Central memory CD8-positive, alpha-beta T cell (primary cell): ENCODE measurements around the gene LAMA2.

ENCODE experiments used
- ATAC-seq: fragments of 150-1000 bp; cut with Tn5 transposase; replicated peaks from 2 replicates; pipeline ENCODE4 v1.10.0; 2022; ENCODE audit warnings: mild to moderate bottlenecking, moderate FRiP score, moderate number of reproducible peaks; ENCODE audit not compliant: poor library complexity, severe bottlenecking; ENCODE audit errors: extremely low read depth
- DNase-seq, 2 donors: peaks; one replicate each; pipeline ENCODE4 v3.0.0; 2021; ENCODE audit warnings: low spot score in 2 of 2
- H3K27ac Mint-ChIP-seq: one replicate; pipeline ENCODE4 v1.8.0; 2022; ENCODE audit warnings: low read depth, mild to moderate bottlenecking, moderate library complexity, mixed read lengths
- H3K27me3 Mint-ChIP-seq: one replicate; pipeline ENCODE4 v1.8.0; 2022; ENCODE audit warnings: mixed read lengths
- H3K36me3 Mint-ChIP-seq: one replicate; pipeline ENCODE4 v1.8.0; 2022; ENCODE audit warnings: mild to moderate bottlenecking, moderate library complexity, mixed read lengths; ENCODE audit not compliant: insufficient read depth
- H3K4me1 Mint-ChIP-seq: one replicate; pipeline ENCODE4 v1.8.0; 2022; ENCODE audit warnings: mixed read lengths
- H3K4me3 Mint-ChIP-seq: one replicate; pipeline ENCODE4 v1.8.0; 2022; ENCODE audit warnings: mild to moderate bottlenecking, moderate library complexity, mixed read lengths
- H3K9me3 Mint-ChIP-seq: one replicate; pipeline ENCODE4 v1.8.0; 2022; ENCODE audit warnings: mixed read lengths

Gene LAMA2

GRCh38 chr6:129385117-129385516, 502.2 kb downstream of the LAMA2 start:
- no peak overlapping the region for H3K4me3 Mint-ChIP-seq
- H3K27ac Mint-ChIP-seq, result no peak overlapping the region
- DNase-seq (no peak), ATAC-seq (no peak)
- H3K4me1 Mint-ChIP-seq, result no peaks in the 10 kb centered on the region
- peaks cover 4% of the 10 kb centered on the region for H3K9me3 Mint-ChIP-seq
- H3K27me3 Mint-ChIP-seq, result peaks cover 31% of the 10 kb centered on the region
- peaks cover 3% of the 10 kb centered on the region for H3K36me3 Mint-ChIP-seq

- H3K4me3 Mint-ChIP-seq, result no peak overlapping the region
- H3K27ac Mint-ChIP-seq, result no peak overlapping the region
- H3K9me3 Mint-ChIP-seq, result peaks cover 4% of the 10 kb centered on the region
- peaks cover 1% of the 10 kb centered on the region for H3K36me3 Mint-ChIP-seq
- H3K27me3 Mint-ChIP-seq, result peaks cover 31% of the 10 kb centered on the region
- DNase-seq (no peak), ATAC-seq (no peak)
- no peaks in the 10 kb centered on the region for H3K4me1 Mint-ChIP-seq
Measured at GRCh38 chr6:129390900-129391299, 508.0 kb downstream of the LAMA2 start.

GRCh38 chr6:129393654-129394053, 510.7 kb downstream of the LAMA2 start:
- Mint-ChIP-seq H3K9me3 (no peaks in the 10 kb centered on the region), H3K27me3 (peaks cover 30% of the 10 kb centered on the region), H3K36me3 (peaks cover 1% of the 10 kb centered on the region), H3K27ac (no peak overlapping the region), H3K4me1 (no peaks in the 10 kb centered on the region), H3K4me3 (no peak overlapping the region)
- DNase-seq (no peak), ATAC-seq (no peak)

GRCh38 chr6:129398764-129399163, 515.8 kb downstream of the LAMA2 start:
- H3K27ac Mint-ChIP-seq, result no peak overlapping the region
- H3K4me1 Mint-ChIP-seq, result no peaks in the 10 kb centered on the region
- H3K4me3 Mint-ChIP-seq, result no peak overlapping the region
- DNase-seq (no peak), ATAC-seq (no peak)
- H3K9me3 Mint-ChIP-seq, result no peaks in the 10 kb centered on the region
- peaks cover 23% of the 10 kb centered on the region for H3K27me3 Mint-ChIP-seq
- peaks cover 3% of the 10 kb centered on the region for H3K36me3 Mint-ChIP-seq

GRCh38 chr6:129402244-129402643, 519.3 kb downstream of the LAMA2 start:
- no peak for ATAC-seq
- H3K4me3 Mint-ChIP-seq, result no peak overlapping the region
- no peak overlapping the region for H3K27ac Mint-ChIP-seq
- no peak for DNase-seq
- no peaks in the 10 kb centered on the region for H3K4me1 Mint-ChIP-seq
- no peaks in the 10 kb centered on the region for H3K9me3 Mint-ChIP-seq
- H3K36me3 Mint-ChIP-seq, result peaks cover 3% of the 10 kb centered on the region
- H3K27me3 Mint-ChIP-seq, result peaks cover 6% of the 10 kb centered on the region

- H3K9me3 Mint-ChIP-seq, result no peaks in the 10 kb centered on the region
- peaks cover 1% of the 10 kb centered on the region for H3K36me3 Mint-ChIP-seq
- H3K4me3 Mint-ChIP-seq, result no peak overlapping the region
- H3K27me3 Mint-ChIP-seq, result peaks cover 9% of the 10 kb centered on the region
- DNase-seq (no peak), ATAC-seq (no peak)
- H3K4me1 Mint-ChIP-seq, result no peaks in the 10 kb centered on the region
- no peak overlapping the region for H3K27ac Mint-ChIP-seq
Measured at GRCh38 chr6:129411092-129411491, 528.2 kb downstream of the LAMA2 start.

GRCh38 chr6:129416337-129416990, 533.5 kb downstream of the LAMA2 start:
- peaks cover 1% of the 10 kb centered on the region for H3K36me3 Mint-ChIP-seq
- H3K4me3 Mint-ChIP-seq, result no peak overlapping the region
- ATAC-seq (no peak), DNase-seq (no peak)
- no peaks in the 10 kb centered on the region for H3K4me1 Mint-ChIP-seq
- no peaks in the 10 kb centered on the region for H3K27me3 Mint-ChIP-seq
- H3K27ac Mint-ChIP-seq, result no peak overlapping the region
- no peaks in the 10 kb centered on the region for H3K9me3 Mint-ChIP-seq

- Mint-ChIP-seq H3K9me3 (no peaks in the 10 kb centered on the region), H3K4me3 (no peak overlapping the region), H3K27me3 (no peaks in the 10 kb centered on the region), H3K27ac (no peak overlapping the region), H3K4me1 (no peaks in the 10 kb centered on the region), H3K36me3 (peaks cover 1% of the 10 kb centered on the region)
- no peak for ATAC-seq
- no peak for DNase-seq
Measured at GRCh38 chr6:129417416-129418086, 534.6 kb downstream of the LAMA2 start.

GRCh38 chr6:129419324-129419723, 536.4 kb downstream of the LAMA2 start:
- Mint-ChIP-seq H3K4me3 (no peak overlapping the region), H3K27ac (no peak overlapping the region), H3K4me1 (no peaks in the 10 kb centered on the region), H3K9me3 (no peaks in the 10 kb centered on the region), H3K36me3 (peaks cover 1% of the 10 kb centered on the region), H3K27me3 (no peaks in the 10 kb centered on the region)
- ATAC-seq (no peak), DNase-seq (no peak)

- H3K27ac Mint-ChIP-seq, result no peak overlapping the region
- H3K36me3 Mint-ChIP-seq, result no peaks in the 10 kb centered on the region
- ATAC-seq, result no peak
- peaks cover 7% of the 10 kb centered on the region for H3K27me3 Mint-ChIP-seq
- no peak for DNase-seq
- H3K4me3 Mint-ChIP-seq, result no peak overlapping the region
- no peaks in the 10 kb centered on the region for H3K4me1 Mint-ChIP-seq
- H3K9me3 Mint-ChIP-seq, result no peaks in the 10 kb centered on the region
Measured at GRCh38 chr6:129426343-129426742, 543.4 kb downstream of the LAMA2 start.

GRCh38 chr6:129429956-129430355, 547.0 kb downstream of the LAMA2 start:
- H3K9me3 Mint-ChIP-seq, result no peaks in the 10 kb centered on the region
- no peaks in the 10 kb centered on the region for H3K36me3 Mint-ChIP-seq
- ATAC-seq (no peak), DNase-seq (no peak)
- H3K4me3 Mint-ChIP-seq, result no peak overlapping the region
- H3K27ac Mint-ChIP-seq, result no peak overlapping the region
- no peaks in the 10 kb centered on the region for H3K4me1 Mint-ChIP-seq
- peaks cover 7% of the 10 kb centered on the region for H3K27me3 Mint-ChIP-seq

GRCh38 chr6:129432738-129433137, 549.8 kb downstream of the LAMA2 start:
- H3K4me3 Mint-ChIP-seq, result no peak overlapping the region
- no peaks in the 10 kb centered on the region for H3K4me1 Mint-ChIP-seq
- peaks cover 7% of the 10 kb centered on the region for H3K27me3 Mint-ChIP-seq
- ATAC-seq (no peak), DNase-seq (no peak)
- no peak overlapping the region for H3K27ac Mint-ChIP-seq
- H3K36me3 Mint-ChIP-seq, result no peaks in the 10 kb centered on the region
- no peaks in the 10 kb centered on the region for H3K9me3 Mint-ChIP-seq

GRCh38 chr6:129434091-129434490, 551.2 kb downstream of the LAMA2 start:
- no peak overlapping the region for H3K4me3 Mint-ChIP-seq
- H3K27ac Mint-ChIP-seq, result no peak overlapping the region
- DNase-seq (no peak), ATAC-seq (no peak)
- H3K4me1 Mint-ChIP-seq, result no peaks in the 10 kb centered on the region
- no peaks in the 10 kb centered on the region for H3K9me3 Mint-ChIP-seq
- H3K36me3 Mint-ChIP-seq, result no peaks in the 10 kb centered on the region
- peaks cover 7% of the 10 kb centered on the region for H3K27me3 Mint-ChIP-seq
